ENCODE results near the gene PAGR1. TPM values are rescaled to one million over a fixed set of nuclear protein-coding genes. Genes with fewer than 3 reads are reported as not detected.

PAGR1 gene
- total and polyA plus RNA-seq, 9 of the 15 experiments (the other 6 are each of a cell fraction or from before 2014, with no cell fraction given) = 1.4 to 58.2 (median 16.8) TPM

GRCh38 chr16:29790949-29791844 is 24.8 kb upstream of the PAGR1 start (continued):
- TF ChIP-seq ZNF212 (CRISPR knock-in tag; IDR thresholded peaks at IDR 0.05) (no peak), ZBTB40 (IDR thresholded peaks at IDR 0.05) (no peak), ZBTB40 (CRISPR knock-in tag; IDR thresholded peaks at IDR 0.05) (no peak), SNIP1 (IDR thresholded peaks at IDR 0.05; ENCODE audit: low read depth) (no peak), KAT7 (CRISPR knock-in tag; IDR thresholded peaks at IDR 0.05; ENCODE audit: borderline replicate concordance) (peak; percentile 77; the same call in 1 of the 2 replicates), MED1 (CRISPR knock-in tag; IDR thresholded peaks at IDR 0.05; ENCODE audit: borderline replicate concordance) (0 out of 2 replicates have a peak, but pooled peaks have one; percentile 67), EP400 (IDR thresholded peaks at IDR 0.05) (no peak), KDM5B (IDR thresholded peaks at IDR 0.05; ENCODE audit: insufficient replicate concordance, low read depth, low read length) (no peak), MTA1 (IDR thresholded peaks at IDR 0.05; ENCODE audit: borderline replicate concordance) (no peak), CREB3L1 (IDR thresholded peaks at IDR 0.05; ENCODE audit: borderline replicate concordance, low read depth) (no peak), PPARD (CRISPR knock-in tag; IDR thresholded peaks at IDR 0.05) (no peak), SMAD2 (IDR thresholded peaks at IDR 0.05; ENCODE audit: low read depth, low read length) (no peak), EZH2 (IDR thresholded peaks at IDR 0.05; ENCODE audit: borderline replicate concordance, low read depth, low read length) (no peak), TAF9B (IDR thresholded peaks at IDR 0.05; ENCODE audit: partially characterized antibody) (no peak), POLR2A (conservative IDR thresholded peaks at IDR 0.05) (no peak), ZNF79 (CRISPR knock-in tag; IDR thresholded peaks at IDR 0.05; ENCODE audit: low read depth) (no peak)
- TF ChIP-seq, protein P1, sequence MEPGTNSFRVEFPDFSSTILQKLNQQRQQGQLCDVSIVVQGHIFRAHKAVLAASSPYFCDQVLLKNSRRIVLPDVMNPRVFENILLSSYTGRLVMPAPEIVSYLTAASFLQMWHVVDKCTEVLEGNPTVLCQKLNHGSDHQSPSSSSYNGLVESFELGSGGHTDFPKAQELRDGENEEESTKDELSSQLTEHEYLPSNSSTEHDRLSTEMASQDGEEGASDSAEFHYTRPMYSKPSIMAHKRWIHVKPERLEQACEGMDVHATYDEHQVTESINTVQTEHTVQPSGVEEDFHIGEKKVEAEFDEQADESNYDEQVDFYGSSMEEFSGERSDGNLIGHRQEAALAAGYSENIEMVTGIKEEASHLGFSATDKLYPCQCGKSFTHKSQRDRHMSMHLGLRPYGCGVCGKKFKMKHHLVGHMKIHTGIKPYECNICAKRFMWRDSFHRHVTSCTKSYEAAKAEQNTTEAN (CRISPR knock-in tag; IDR thresholded peaks at IDR 0.05) = no peak

Measured in K562 (cell line).